ENCODE data around the gene SEC63.

SEC63 gene

DNA sequence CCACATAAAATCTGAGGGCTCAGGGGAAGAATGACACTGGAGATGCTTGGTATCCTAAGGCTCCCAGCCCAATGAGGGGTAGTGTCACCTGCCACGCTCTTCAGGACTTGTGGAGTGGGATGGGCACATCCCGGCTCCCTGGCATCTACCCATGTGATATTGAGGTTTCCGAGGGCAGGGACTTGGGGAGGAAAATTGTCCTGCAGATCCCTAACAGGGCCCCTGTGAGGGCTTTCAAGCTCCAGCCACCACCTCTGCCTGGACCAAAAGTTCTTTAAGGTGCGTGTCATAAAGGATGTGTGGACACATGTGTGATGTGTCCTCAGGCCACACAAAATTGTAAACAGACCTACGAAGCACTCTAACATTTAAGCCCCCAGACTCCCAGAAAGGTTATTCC is 136.4 kb downstream of the SEC63 start:
- DNase-seq (ENCODE audit: insufficient read length, low spot score) (no peak), FAIRE-seq (no peak)
- TF ChIP-seq SPI1 (IDR thresholded peaks at IDR 0.05; ENCODE audit: low read depth, low read length) (no peak), PAX5 (IDR thresholded peaks at IDR 0.05; ENCODE audit: insufficient read depth, low read length, severe bottlenecking) (no peak), TAF1 (IDR thresholded peaks at IDR 0.05; ENCODE audit: low read depth, low read length) (no peak), POU2F2 (IDR thresholded peaks at IDR 0.05; ENCODE audit: low read depth, low read length) (no peak), POLR2A (IDR thresholded peaks at IDR 0.05; ENCODE audit: low read depth, low read length) (no peak), POLR2AphosphoS5 (IDR thresholded peaks at IDR 0.05; ENCODE audit: low read depth, low read length) (no peak)

DNA sequence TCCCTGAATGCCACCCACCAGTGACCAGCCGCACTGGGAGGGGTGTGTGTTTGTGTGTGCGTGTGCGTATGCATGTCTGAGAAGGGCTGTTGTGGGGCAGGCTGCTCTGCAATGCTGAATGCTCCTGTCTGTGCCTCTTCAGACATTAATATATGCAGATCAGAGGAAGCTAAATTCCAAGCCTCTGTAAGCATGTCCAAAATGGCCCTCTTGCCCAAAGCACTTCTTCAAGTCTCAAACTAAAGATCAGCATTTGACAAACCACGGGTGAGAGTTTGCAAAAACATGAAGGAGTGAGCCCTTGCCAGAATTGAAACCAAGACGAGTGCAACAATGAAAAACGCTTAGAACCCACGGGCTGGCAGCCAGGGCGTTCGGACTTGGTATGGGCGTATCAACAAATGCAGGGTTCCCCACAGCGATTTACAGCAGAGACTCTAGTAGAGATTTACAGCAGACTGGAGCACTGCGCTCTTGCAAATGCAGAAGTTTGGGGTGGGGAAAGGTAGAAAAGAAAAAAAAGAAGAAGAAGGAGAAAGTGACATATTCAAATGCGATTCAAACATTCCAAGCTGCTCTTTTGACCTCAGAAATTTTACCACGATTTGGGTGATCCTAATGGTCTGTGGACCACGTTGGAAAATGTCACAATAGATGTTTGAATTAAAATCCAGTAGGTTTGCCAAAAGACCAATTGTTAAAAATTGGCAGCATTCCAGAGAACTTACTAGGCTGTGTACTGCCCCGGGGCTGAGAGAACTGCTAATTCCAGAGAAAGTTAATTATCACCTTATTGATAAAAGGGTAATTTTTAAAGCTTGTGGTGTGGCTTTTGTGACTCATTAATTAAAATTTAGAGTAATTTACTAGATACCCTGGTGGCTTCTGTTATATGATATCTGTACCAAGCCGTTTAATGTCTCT is 137.4 kb downstream of the SEC63 start:
- no peak for TF ChIP-seq POLR2A (IDR thresholded peaks at IDR 0.05; ENCODE audit: low read depth, low read length)
- no peak for TF ChIP-seq POLR2AphosphoS5 (IDR thresholded peaks at IDR 0.05; ENCODE audit: low read depth, low read length)
- TF ChIP-seq POU2F2 (IDR thresholded peaks at IDR 0.05; ENCODE audit: low read depth, low read length): no peak
- no peak for TF ChIP-seq TAF1 (IDR thresholded peaks at IDR 0.05; ENCODE audit: low read depth, low read length)
- no peak for TF ChIP-seq SPI1 (IDR thresholded peaks at IDR 0.05; ENCODE audit: low read depth, low read length)
- TF ChIP-seq PAX5 (IDR thresholded peaks at IDR 0.05; ENCODE audit: insufficient read depth, low read length, severe bottlenecking): no peak
- FAIRE-seq: peak; percentile 20
- DNase-seq (ENCODE audit: insufficient read length, low spot score): no peak

DNA sequence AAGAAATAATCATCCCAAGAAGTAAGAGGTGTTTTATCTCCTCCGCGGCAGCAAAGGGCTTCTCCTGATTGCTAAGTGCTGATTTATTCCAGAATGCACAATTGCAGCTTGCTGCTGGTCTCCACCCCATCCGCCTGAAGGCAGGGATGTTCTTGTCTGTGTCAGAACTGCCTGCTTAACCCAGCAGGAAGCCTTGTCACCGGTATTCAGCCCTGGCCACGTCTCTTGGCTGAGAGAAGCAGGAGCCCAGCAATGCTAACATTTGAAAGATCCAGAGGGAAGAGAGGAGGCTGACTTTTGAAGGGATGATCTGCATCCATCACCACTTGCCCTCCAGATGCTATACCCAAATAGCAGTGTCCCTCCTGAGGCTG is 138.1 kb downstream of the SEC63 start:
- no peak for TF ChIP-seq POU2F2 (IDR thresholded peaks at IDR 0.05; ENCODE audit: low read depth, low read length)
- TF ChIP-seq POLR2AphosphoS5 (IDR thresholded peaks at IDR 0.05; ENCODE audit: low read depth, low read length): no peak
- no peak for TF ChIP-seq PAX5 (IDR thresholded peaks at IDR 0.05; ENCODE audit: insufficient read depth, low read length, severe bottlenecking)
- TF ChIP-seq POLR2A (IDR thresholded peaks at IDR 0.05; ENCODE audit: low read depth, low read length): no peak
- TF ChIP-seq TAF1 (IDR thresholded peaks at IDR 0.05; ENCODE audit: low read depth, low read length): no peak
- no peak for TF ChIP-seq SPI1 (IDR thresholded peaks at IDR 0.05; ENCODE audit: low read depth, low read length)
- FAIRE-seq (no peak), DNase-seq (ENCODE audit: insufficient read length, low spot score) (no peak)

- TF ChIP-seq TAF1 (IDR thresholded peaks at IDR 0.05; ENCODE audit: low read depth, low read length) (no peak), POU2F2 (IDR thresholded peaks at IDR 0.05; ENCODE audit: low read depth, low read length) (no peak), POLR2A (IDR thresholded peaks at IDR 0.05; ENCODE audit: low read depth, low read length) (no peak), POLR2AphosphoS5 (IDR thresholded peaks at IDR 0.05; ENCODE audit: low read depth, low read length) (no peak), SPI1 (IDR thresholded peaks at IDR 0.05; ENCODE audit: low read depth, low read length) (no peak), PAX5 (IDR thresholded peaks at IDR 0.05; ENCODE audit: insufficient read depth, low read length, severe bottlenecking) (no peak)
- no peak for DNase-seq (ENCODE audit: insufficient read length, low spot score)
- no peak for FAIRE-seq
These were observed 138.8 kb downstream of the SEC63 start for GRCh38 chr6:107819217-107819616.

DNA sequence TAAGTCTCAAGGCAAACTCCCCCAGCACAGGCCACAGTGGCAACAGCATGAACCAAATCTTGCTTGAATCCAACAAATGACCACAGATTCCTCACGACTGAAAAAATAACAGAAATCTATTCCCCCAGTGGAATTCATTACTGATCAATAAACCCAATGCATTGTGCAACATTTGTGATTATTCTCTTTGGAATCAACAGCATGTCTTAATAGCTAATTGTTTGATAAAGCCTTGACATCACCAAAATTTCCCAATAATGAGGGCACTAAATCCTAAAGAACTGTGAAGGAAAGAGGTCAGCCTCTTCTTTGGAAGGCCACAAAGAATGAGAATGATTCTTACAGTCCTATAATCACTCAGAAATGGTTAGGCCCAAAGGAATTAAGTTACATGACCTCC is 139.7 kb downstream of the SEC63 start:
- DNase-seq (ENCODE audit: insufficient read length, low spot score) (no peak), FAIRE-seq (no peak)
- TF ChIP-seq PAX5 (IDR thresholded peaks at IDR 0.05; ENCODE audit: insufficient read depth, low read length, severe bottlenecking): no peak
- no peak for TF ChIP-seq POU2F2 (IDR thresholded peaks at IDR 0.05; ENCODE audit: low read depth, low read length)
- TF ChIP-seq POLR2AphosphoS5 (IDR thresholded peaks at IDR 0.05; ENCODE audit: low read depth, low read length): no peak
- no peak for TF ChIP-seq SPI1 (IDR thresholded peaks at IDR 0.05; ENCODE audit: low read depth, low read length)
- TF ChIP-seq TAF1 (IDR thresholded peaks at IDR 0.05; ENCODE audit: low read depth, low read length): no peak

GRCh38 chr6:107817784-107818183 is 140.2 kb downstream of the SEC63 start:
- no peak for DNase-seq (ENCODE audit: insufficient read length, low spot score)
- no peak for FAIRE-seq
- TF ChIP-seq POLR2A (IDR thresholded peaks at IDR 0.05; ENCODE audit: low read depth, low read length) (no peak), PAX5 (IDR thresholded peaks at IDR 0.05; ENCODE audit: insufficient read depth, low read length, severe bottlenecking) (no peak), SPI1 (IDR thresholded peaks at IDR 0.05; ENCODE audit: low read depth, low read length) (no peak), POLR2AphosphoS5 (IDR thresholded peaks at IDR 0.05; ENCODE audit: low read depth, low read length) (no peak), POU2F2 (IDR thresholded peaks at IDR 0.05; ENCODE audit: low read depth, low read length) (no peak), TAF1 (IDR thresholded peaks at IDR 0.05; ENCODE audit: low read depth, low read length) (no peak)
